ENCODE data around the gene AKAP5.

- TF ChIP-seq JUN (CRISPR knock-in tag; IDR thresholded peaks at IDR 0.05) (no peak), DPF2 (CRISPR knock-in tag; IDR thresholded peaks at IDR 0.05; ENCODE audit: borderline replicate concordance, low read depth) (no peak), TEF (CRISPR knock-in tag; IDR thresholded peaks at IDR 0.05) (no peak), GABPB1 (CRISPR knock-in tag; IDR thresholded peaks at IDR 0.05) (no peak), ZNF776 (CRISPR knock-in tag; IDR thresholded peaks at IDR 0.05) (no peak), ZNF12 (CRISPR knock-in tag; IDR thresholded peaks at IDR 0.05) (no peak), NFE2L2 (IDR thresholded peaks at IDR 0.05; ENCODE audit: low read length) (no peak), CTCF (CRISPR knock-in tag; IDR thresholded peaks at IDR 0.05) (no peak), ZNF281 (CRISPR knock-in tag; IDR thresholded peaks at IDR 0.05; ENCODE audit: borderline replicate concordance) (no peak), FOXK1 (CRISPR knock-in tag; IDR thresholded peaks at IDR 0.05; ENCODE audit: borderline replicate concordance, low read depth) (no peak)
Measured at GRCh38 chr14:64416348-64416932, 48.9 kb upstream of the AKAP5 start.

Data from HepG2 (cell line).